GM19395 (cell line): ENCODE data around the gene DDOST.
"Not testable (repeated sequence)": the region's sequence is repeated elsewhere in the genome, so short reads cannot be mapped to it uniquely, and the experiment has no call there.

Experiments
- ATAC-seq: cut with Tn5 transposase; IDR thresholded peaks from one replicate; pipeline ENCODE4 v1.9.1; 2021; ENCODE audit warnings: mild to moderate bottlenecking, moderate library complexity; ENCODE audit not compliant: unreplicated experiment

DDOST gene

DNA sequence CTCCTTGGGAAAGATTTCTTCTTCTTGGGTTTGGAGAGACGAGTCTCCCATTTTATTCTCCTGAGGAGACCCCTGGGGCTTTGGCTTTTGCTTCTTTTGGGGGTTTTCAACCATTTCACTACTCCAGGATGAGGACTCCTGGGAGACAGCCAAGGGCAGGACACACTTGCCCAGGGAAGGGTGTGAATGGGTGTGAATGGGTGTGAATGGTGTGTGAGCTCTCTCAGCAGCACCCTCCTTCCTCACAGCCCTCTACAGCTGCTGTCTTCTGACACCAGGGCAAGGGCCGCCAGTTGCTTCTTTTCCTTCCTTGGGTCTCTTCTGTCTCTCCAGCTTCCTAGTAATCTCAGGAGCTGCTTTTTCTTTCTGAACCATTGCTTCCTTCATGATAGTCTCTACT, 32.5 kb upstream of the DDOST start:
- no peak for ATAC-seq

DNA sequence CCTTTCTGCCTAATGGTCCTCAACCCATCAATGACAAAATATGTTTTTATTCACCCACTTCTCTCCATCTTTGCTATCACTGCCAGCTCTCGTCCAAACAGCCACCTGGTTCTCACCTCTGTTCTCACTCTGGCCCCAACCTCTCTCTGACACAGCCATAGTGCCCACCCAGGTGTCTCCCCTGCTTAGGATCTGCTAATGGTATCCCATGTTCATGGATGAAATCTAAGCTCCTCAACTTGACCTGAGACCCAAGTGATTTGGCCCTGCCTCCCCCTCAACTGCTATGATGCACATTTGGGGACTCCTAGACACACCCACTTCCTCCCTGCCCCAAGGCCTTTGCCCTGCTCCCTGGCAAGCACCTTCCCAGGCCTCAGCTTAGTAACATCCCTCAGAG, 30.7 kb upstream of the DDOST start:
- no peak for ATAC-seq

DNA sequence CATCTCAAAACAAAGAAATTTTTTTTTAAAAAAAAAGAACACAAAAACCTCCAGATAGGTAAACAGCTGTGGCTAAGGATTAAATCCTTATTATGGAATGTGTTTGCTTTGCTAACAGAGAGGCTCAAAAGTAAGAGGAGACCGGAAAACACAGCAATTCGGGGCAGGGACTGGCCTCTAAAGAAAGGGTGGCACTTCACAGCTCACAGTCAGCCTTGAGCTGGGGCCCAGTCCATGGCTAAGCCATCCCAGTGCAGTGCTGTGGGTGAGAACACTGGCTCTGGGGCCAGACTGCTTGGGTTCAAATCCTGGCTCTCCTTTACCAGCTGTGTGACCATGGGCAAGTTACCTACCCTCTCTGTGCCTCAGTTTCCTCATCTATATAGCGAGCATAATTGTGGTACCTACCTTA, 28.5 kb upstream of the DDOST start:
- no peak for ATAC-seq

DNA sequence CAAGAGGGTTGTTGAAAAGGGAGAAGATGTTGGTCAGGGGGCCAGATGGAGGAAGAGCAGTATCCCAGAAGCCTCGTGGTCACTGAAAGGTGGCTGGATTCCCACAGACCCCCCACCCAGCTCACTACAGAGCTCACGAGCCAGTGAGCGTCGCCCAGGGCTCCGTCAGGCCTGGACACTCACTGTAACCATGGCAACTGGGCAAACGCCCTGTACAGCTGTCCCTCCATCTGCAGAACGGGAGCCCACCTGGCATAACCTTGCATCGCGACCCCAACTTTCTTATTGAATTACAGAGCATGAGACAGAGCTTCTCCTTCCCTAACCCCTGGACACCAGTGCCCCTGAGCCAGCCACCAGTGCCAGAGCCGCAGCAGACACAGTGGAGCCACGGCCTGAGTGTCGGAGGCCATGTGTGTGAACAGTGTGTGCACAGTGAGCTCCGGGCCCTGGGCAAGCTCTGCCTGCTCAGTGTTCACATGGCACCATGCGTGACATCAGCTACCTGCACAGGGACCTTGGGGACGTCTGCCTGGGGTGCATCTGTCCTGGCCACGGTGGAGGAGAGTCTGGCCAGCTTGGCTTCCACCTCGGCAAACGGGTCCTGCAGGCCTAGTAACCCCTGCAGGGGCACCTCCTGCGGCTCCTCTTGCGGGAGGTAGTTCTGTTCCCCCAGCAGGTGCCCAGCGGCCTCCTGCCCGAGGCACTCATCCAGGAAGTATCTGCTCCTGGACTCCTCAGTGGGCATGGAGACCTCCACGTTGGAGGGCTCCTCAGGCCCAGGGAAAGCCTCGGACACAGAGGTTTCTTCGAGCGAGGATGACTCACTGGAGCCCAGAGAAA, 25.9 kb upstream of the DDOST start:
- ATAC-seq = no peak

DNA sequence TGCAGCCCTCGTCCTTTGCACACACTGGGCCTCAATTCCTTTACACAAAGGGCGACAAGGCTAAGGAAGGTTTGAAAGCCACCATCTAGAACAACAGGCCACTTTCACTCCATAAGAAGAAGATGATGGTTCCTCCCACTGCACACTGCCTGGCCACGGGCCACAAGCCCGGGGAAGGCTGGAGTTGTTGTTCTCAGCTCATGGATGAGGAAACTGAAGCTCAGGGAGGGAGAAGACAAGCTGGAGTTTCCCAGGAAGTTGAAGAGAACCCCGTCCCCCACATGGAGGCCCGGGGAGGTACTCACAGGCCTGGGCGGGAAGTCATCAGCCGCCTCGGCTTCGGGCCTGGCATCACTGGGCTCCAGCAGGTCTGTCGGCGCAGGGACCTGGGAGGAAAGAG, 24.6 kb upstream of the DDOST start:
- no peak for ATAC-seq

DNA sequence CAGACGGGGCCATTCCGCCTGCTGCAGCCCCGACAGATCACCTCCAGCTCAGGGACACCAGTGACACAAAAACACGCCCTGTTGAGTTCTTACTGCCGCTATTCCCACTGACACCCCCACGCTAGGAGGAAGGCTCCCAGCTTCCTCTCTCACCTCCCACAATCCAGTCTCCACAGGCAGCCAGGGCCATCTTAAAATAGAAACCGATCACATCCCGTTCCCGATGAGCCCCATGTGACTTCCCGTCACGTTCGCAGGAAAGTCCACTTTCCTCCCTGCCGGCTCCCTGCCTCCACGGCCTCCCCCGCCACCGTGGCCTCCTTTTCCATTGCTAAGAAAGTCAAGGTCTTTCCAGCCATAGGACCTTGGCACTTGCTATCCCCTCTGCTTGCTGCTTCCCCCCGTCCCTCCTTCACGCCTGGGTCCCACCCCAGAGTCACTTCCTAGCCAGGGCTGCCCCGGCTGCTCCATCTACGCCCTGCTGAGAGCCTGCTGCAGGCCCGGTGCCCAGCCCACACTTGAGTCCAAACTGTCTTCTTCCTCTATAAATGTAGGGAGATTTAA, 24.0 kb upstream of the DDOST start:
- no peak for ATAC-seq

DNA sequence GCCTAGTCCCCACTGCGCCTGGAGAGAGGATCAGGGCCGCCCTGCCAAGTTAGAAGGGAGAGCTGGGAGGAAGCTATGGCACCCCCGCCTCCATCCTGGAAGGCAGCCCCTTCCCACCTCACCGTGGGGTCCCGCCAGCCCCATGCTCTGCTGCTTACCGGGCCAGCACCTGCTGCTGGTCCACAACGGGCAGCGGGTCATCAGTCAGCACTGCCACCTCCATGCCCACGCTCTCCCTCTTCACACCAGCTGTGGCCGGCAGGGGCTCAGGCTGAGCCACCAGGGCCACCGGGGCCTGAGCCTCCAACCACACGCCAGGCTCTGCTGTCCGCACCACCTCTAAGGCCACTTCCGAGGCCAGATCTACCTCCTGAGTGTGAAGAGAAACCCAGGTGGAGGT, 23.5 kb upstream of the DDOST start:
- no peak for ATAC-seq

DNA sequence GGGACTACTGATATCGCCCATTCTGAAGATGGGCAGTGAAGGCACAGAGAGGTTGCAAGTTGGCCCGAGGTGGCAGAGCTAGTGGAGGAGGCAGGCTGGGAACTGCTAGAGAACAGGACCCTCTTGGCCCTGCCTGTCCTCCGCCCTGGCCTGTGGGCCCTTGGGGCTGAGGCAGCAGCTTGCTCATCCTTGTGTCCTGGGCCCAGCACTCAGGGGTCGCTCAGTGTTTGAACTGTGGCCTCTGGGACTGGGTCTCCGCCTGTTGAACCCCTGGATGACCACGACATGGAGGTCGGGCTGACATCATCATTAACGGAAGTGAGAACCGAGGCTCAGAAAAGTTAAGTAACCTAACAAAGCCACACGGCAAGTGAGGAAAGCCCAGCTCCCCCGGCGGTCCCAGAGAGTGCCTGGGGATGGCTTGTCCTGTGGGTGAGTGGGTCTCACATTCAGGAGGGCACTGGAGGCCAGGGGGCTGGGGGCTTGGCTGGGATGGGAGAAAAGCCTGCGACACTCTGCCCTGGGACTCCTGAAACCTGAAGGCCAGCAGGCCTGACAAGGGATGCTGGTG, 23.0 kb upstream of the DDOST start:
- no peak for ATAC-seq

DNA sequence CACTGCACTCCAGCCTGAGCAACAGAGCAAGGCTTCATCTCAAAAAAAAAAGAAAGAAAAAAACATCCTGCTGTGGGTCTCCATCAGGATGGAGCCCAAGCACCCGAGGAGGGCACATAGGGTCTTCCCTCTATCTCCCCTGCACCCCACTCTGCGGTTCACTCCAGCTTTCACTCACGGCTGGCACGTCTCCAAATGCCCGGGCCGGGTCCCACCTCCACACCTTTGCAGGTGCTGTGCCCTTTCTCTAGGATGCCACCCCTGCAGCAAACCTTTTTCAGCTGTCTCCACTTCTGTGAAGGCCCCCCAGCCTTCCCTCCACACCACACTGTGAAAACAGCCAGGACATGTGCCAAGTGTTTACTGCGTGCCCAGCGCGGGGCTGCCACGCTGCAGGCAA, 22.4 kb upstream of the DDOST start:
- no peak for ATAC-seq

DNA sequence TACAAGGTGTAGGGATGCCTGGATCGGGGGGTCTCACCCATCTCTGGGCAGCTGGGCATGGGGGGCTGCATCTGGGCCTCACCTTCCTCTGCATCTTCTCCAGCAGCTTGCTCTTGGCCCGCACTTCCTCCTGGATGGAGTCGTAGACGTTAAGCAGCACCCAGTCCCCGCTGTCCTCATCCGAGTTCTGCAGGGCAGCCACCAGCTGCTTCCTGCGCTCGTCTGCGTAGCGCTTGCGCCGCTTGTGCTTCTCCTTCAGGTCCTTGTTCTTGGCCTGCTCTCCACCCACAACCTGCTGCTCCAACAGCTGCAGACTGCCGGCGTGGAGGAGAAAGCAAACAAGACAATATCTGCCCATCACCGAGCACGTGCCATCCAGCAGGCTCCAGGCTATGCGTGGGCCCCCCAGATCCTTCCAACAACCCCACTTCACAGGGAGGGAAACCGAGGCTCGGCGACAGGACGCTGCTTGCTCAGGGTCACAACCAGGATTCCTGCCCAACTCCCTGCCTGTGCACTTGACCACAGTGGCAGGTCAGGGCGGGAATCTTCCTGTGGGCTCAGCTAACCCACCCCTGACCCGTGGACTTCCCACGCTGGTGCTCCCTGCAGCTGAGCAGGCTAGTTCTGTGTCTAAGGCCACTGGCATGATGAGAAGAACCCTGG, 21.5 kb upstream of the DDOST start:
- no peak for ATAC-seq

DNA sequence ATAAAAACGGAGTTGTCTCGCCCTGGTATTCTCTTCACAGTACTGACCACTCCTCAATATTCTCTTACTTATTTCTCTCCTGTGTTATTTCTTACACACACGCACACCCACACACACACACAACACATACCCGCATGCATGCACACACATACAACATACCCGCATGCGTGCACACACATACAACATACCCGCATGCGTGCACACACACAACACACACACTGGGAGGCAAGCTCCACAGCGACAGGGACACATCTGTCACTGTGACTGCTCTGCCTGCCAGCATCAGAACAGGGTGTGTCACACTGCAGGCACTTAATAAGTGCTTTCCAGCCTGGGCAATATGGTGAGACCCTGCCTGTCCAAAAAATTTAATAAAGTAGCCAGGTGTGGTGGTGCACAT, 20.8 kb upstream of the DDOST start:
- no peak for ATAC-seq

DNA sequence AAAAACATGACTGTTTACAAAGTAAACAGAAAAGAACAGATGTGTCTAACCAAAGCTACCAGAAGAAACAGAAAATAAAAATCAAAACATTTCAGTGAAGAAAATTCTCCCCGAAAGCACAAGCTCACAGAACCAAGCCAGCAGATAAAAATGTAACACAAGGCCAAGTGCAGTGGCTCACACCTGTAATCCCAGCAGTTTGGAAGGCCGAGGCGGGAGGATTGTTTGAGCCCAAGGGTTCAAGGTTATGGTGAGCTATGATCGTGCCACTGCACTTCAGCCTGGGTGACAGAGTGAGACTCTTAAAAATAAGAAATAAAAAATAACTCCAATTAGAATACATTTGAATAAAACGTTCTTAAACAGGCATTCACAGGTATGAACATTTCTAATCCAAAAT, 19.1 kb upstream of the DDOST start:
- ATAC-seq = no peak

DNA sequence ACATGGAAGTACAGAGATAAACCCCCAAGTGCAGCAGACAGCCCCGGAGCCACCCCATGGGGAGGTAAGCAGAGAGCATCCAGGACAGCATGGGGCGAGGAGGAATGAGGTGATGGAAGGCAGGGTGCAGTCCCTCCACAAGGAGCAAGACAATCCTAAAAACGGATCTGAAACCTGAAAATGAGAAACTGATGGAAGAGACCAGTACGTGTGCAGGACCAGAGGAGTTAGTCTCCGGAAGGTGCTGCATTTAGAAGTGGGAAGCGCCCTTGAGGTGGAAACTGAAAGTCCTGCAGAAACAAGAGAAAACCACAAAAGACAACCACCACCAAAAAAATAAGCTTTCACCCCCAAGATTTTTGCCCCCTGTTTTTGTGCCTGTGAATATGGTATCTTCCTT, 17.4 kb upstream of the DDOST start:
- ATAC-seq = no peak

DNA sequence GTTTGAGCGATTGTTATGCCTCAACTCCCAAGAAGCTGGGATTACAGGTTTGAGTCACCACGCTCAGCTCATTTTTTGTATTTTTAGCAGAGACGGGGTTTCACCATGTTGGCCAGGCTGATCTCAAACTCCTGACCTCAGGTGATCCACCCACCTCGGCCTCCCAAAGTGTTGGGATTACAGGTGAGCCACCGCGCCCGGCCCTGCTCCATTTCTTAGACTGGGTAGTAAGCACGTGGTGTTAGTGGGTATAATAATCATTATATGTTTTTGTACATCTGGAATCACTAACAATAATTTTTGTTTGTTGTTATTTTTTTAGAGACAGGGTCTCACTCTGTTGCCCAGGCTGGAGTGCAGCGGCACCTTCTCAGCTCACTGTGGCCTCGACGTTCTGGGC, 12.5 kb upstream of the DDOST start:
- ATAC-seq = not testable (repeated sequence)

DNA sequence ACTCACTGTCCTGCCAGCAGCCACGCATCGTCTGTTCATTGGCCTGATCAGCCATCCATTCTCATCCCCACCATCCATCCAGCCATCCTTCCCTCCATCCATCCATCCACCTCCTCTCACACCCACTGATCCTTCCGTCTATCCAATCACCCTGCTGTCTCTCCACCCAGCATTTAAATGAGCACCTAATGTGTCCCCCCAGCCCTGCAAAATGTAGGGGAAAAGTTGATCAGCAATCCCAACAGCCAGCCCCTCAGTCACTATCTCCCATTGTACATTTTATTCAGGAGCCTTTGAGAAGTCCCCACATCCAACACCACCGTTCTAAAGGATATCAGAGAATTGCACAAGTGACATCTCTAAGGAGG, 11.1 kb upstream of the DDOST start:
- ATAC-seq = no peak

DNA sequence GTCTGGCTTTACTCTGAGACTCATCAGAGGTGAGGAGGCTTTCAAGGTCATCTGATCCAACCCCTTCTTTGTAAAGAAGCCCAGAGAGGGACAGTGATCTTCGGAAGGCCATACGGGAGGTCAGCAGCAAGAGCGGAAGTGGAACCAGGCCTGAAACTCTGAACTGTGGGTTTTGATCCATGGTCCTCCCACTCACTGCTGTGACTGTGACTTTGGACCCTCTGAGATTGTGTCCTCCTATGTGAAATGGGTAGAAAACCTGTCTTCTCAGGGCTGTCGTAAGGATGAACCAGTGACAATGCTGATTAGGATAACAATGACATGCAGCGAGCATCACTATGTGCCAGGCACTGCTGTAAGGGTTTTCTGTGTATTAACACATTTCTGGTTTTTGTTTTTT, 9.8 kb upstream of the DDOST start:
- no peak for ATAC-seq

DNA sequence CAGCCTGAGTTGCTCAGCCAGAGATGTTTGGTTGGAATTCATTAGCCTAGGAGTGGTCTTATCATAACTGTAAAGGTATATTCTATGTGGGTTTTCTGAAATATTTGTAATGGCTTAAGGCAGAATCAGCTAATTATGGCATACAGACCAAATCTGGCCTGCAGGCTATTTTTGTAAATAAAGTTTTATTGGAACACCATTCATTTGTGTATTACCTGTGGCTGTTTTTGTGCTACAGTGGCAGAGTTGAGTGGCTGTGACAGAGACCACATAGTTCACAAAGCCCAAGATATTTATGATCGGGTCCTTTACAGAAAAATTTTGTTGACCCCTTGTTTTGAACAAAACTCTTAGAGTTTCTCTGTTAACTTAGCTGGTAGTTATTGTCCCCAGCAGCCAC, 7.4 kb upstream of the DDOST start:
- no peak for ATAC-seq

DNA sequence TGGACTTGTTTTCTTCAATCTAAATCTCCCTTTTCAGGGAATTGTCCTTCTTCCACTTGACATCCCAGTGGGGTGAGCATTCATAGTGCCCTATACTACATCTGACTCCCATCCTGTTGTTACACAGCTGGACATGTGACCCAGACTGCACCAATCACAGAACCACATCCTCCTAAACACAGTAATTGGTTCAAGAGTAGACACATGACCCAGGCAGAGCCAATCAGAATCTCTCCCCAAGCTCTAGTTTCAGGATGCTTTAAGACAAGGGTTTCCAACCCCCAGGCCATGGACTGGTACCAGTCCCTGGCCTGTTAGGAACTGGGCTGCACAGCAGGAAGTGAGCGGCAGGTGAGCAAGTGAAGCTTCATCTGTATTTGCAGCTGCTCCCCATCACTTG, 5.6 kb upstream of the DDOST start:
- no peak for ATAC-seq

DNA sequence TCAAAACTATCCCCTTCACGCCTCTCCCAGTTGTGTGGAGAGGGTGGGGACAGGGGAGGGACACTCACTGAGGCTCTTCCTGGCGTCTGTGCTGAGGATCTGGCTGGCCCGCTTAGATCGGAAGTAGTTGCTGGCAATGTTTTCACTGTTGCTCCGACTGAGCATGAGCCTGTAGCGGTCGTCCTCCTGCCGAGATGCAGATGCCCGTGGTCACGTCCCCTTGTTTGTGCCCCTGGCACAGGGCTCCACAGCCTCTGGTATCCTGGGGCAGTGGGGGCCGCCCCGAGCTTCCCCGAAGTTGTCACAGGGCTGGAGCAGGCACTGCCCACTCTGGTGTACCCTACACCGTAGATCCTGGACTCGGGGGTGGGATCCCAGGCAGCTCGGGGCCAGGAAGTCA, 5.0 kb upstream of the DDOST start:
- no peak for ATAC-seq

DNA sequence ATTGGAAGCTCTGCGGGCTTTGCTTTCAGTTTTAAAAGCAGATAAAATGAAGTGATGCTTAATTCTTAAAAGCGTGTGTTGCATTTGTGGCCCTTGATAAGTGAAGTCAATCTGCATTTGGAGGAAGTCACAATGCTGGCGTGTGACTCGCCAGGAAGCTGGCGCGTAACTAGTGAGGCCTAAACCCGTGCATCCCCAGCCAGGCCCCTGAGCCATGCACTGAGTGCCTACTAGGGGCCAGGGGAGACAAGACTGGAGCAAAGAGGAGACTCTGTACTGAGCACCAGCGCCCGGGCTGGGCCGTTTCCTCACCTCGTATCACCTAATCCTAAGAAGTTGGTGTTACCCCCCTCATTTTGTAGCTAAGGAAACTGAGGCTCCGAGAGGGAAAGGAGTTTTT, 4.6 kb upstream of the DDOST start:
- ATAC-seq = no peak

DNA sequence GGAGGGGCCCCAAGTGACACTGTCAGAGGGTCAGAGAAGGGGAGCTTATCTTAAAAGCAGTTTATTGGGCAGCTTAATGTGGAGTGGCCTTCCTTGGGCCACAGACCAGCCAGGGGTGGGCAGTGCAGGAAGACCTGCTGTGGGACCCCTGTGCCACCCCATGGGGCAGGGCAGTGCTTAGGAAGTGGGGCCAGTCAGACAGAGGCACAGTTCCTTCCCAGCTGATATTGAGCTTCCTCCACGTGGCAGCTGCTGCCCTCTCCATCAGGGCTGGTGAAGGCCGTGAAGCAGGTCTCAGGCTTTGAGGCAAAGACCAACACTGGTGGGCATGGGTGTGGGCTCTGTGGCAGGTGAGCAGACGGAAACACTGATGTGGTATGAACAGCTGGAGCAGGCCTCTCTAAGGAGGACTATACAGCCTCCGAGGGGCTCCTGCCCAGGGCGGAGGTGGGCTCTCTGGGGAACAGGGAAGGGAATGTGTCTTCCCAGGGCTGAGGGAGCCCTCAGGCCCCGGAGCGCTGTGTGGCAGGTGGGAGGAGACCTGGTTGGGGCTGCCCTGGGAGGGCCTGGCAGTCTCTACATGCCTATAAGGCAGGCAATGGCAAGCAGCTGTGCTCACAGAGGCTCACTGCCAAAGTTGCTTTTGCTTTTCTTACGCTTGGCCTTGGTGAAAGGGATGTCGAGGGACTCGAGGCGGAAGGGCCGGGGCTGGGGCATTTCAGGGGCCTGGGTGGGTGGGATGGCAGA, 3.0 kb upstream of the DDOST start:
- ATAC-seq = no peak
